ENCODE data around the gene EMB. TPM values are rescaled to one million over a fixed set of nuclear protein-coding genes. Genes with fewer than 3 reads are reported as not detected.

Gene EMB
- total RNA-seq, 1 donor from 2014 or later = 7.8 TPM

DNA sequence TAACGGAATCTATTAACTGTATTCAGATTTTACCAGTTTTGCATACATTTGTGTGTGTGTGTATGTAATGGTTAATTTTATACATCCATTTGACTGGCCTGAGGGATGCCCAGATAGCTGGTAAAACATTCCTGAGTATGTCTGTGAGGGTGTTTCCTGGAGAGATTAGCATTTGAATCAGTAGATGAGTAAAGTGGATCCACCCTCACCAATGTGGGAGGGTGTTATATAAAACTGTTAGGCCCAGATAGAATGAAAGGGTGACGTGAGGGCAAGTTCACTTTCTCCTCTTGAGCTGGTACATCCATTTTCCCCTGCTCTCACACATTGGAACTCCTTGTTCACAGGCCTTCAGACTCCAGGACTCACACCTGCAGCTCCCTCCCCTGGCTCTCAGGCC is 88.7 kb downstream of the EMB start:
- intact Hi-C loops (cut with DNase I) = no loop called here
- DNase-seq (ENCODE audit: low spot score) = no peak

Other genes with a start within 250 kb of the EMB start
- 5.5 TPM for gene PARP8, start 225.3 kb upstream of the EMB start, total RNA-seq

Data from cardiac septum (tissue), 1 donor.